ENCODE measurements around the gene AIP. TPM values are rescaled to one million over a fixed set of nuclear protein-coding genes. Genes with fewer than 3 reads are reported as not detected.

The AIP gene
- total RNA-seq, 1 experiment from 2014 or later = 87.8 TPM

- no peaks in the 10 kb centered on the region for H3K9me3 ChIP-seq (ENCODE audit: control insufficient read depth, insufficient read depth, low read depth, low read length)
- H3K4me3 ChIP-seq (ENCODE audit: low read depth in 2 of 2, low read length in 2 of 2) = no peak overlapping the region
- TF ChIP-seq TCF7L2 (IDR thresholded peaks at IDR 0.05; ENCODE audit: low read depth, low read length) (no peak), REST (IDR thresholded peaks at IDR 0.05; ENCODE audit: insufficient read depth in 1 of 2, low read depth in 2 of 2, low read length in 1 of 2) (no peak), POLR2AphosphoS5 (IDR thresholded peaks at IDR 0.05; ENCODE audit: low read depth, low read length) (no peak), CTCF (IDR thresholded peaks at IDR 0.05) (no peak), SIN3A (IDR thresholded peaks at IDR 0.05; ENCODE audit: borderline replicate concordance, insufficient read depth, low read depth, low read length) (no peak)
- POLR2A ChIA-PET = no interaction called here
- no peaks in the 10 kb centered on the region for H3K27me3 ChIP-seq (ENCODE audit: control insufficient read depth, insufficient read depth, low read length)
- CTCF ChIA-PET = no interaction called here
- H3K36me3 ChIP-seq (ENCODE audit: control insufficient read depth, insufficient read depth, low read length) = no peaks in the 10 kb centered on the region
- in situ Hi-C loops (cut with HindIII; ENCODE audit: low pct_unique_long_range_greater_than_20kb, low sequenced_read_pairs) = no loop called here
- intact Hi-C loops (cut with micrococcal nuclease; ENCODE audit: unreplicated experiment) = no loop called here
- ATAC-seq = no peak
- peaks cover 50% of the 10 kb centered on the region for H3K4me1 ChIP-seq (ENCODE audit: control insufficient read depth, insufficient read depth, low read length)
- no peak for DNase-seq (ENCODE audit: low read depth, low spot score)
- BruUV-seq (replicated peaks) = no TSS peak
- no peak overlapping the region for H3K27ac ChIP-seq (ENCODE audit: low read length)
Measured at GRCh38 chr11:67434395-67434881, 48.4 kb upstream of the AIP start.

- Histone ChIP-seq H3K4me3 (ENCODE audit: low read depth in 2 of 2, low read length in 2 of 2) (no peak overlapping the region), H3K27me3 (ENCODE audit: control insufficient read depth, insufficient read depth, low read length) (no peaks in the 10 kb centered on the region), H3K9me3 (ENCODE audit: control insufficient read depth, insufficient read depth, low read depth, low read length) (no peaks in the 10 kb centered on the region), H3K4me1 (ENCODE audit: control insufficient read depth, insufficient read depth, low read length) (peaks cover 56% of the 10 kb centered on the region), H3K27ac (ENCODE audit: low read length) (no peak overlapping the region; the same call in 1 of the 2 replicates), H3K36me3 (ENCODE audit: control insufficient read depth, insufficient read depth, low read length) (peaks cover 2% of the 10 kb centered on the region; the same call in 1 of the 2 replicates)
- CTCF ChIA-PET = no interaction called here
- in situ Hi-C loops (cut with HindIII; ENCODE audit: low pct_unique_long_range_greater_than_20kb, low sequenced_read_pairs) (no loop called here), intact Hi-C loops (cut with micrococcal nuclease; ENCODE audit: unreplicated experiment) (no loop called here)
- no peak for ATAC-seq
- TF ChIP-seq POLR2AphosphoS5 (IDR thresholded peaks at IDR 0.05; ENCODE audit: low read depth, low read length) (no peak), CTCF (IDR thresholded peaks at IDR 0.05) (no peak), REST (IDR thresholded peaks at IDR 0.05; ENCODE audit: insufficient read depth in 1 of 2, low read depth in 2 of 2, low read length in 1 of 2) (no peak), TCF7L2 (IDR thresholded peaks at IDR 0.05; ENCODE audit: low read depth, low read length) (no peak), SIN3A (IDR thresholded peaks at IDR 0.05; ENCODE audit: borderline replicate concordance, insufficient read depth, low read depth, low read length) (no peak)
- POLR2A ChIA-PET = no interaction called here
- no peak for DNase-seq (ENCODE audit: low read depth, low spot score)
- BruUV-seq (replicated peaks) = no TSS peak
Measured at GRCh38 chr11:67435031-67435726, 47.6 kb upstream of the AIP start.

Data from Panc1 (cell line).